GM21381 (cell line): ENCODE results near the gene DOP1B.
"Not testable (repeated sequence)": the region's sequence is repeated elsewhere in the genome, so short reads cannot be mapped to it uniquely, and the experiment has no call there.

Experiments used
- ATAC-seq: cut with Tn5 transposase; IDR thresholded peaks from one replicate; pipeline ENCODE4 v1.9.1; 2021; ENCODE audit warnings: mild to moderate bottlenecking, moderate library complexity; ENCODE audit not compliant: unreplicated experiment

Gene DOP1B, protein sequence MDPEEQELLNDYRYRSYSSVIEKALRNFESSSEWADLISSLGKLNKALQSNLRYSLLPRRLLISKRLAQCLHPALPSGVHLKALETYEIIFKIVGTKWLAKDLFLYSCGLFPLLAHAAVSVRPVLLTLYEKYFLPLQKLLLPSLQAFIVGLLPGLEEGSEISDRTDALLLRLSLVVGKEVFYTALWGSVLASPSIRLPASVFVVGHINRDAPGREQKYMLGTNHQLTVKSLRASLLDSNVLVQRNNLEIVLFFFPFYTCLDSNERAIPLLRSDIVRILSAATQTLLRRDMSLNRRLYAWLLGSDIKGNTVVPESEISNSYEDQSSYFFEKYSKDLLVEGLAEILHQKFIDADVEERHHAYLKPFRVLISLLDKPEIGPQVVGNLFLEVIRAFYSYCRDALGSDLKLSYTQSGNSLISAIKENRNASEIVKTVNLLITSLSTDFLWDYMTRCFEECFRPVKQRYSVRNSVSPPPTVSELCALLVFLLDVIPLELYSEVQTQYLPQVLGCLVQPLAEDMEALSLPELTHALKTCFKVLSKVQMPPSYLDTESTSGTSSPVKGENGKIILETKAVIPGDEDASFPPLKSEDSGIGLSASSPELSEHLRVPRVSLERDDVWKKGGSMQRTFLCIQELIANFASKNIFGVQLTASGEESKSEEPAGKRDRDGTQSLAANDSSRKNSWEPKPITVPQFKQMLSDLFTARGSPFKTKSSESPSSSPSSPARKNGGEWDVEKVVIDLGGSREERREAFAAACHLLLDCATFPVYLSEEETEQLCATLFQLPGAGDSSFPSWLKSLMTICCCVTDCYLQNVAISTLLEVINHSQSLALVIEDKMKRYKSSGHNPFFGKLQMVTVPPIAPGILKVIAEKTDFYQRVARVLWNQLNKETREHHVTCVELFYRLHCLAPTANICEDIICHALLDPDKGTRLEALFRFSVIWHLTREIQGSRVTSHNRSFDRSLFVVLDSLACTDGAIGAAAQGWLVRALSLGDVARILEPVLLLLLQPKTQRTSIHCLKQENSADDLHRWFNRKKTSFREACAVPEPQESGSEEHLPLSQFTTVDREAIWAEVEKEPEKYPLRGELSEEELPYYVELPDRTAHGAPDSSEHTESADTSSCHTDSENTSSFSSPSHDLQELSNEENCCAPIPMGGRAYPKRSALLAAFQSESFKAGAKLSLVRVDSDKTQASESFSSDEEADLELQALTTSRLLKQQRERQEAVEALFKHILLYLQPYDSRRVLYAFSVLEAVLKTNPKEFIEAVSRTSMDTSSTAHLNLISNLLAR (N-terminal part only)

DNA sequence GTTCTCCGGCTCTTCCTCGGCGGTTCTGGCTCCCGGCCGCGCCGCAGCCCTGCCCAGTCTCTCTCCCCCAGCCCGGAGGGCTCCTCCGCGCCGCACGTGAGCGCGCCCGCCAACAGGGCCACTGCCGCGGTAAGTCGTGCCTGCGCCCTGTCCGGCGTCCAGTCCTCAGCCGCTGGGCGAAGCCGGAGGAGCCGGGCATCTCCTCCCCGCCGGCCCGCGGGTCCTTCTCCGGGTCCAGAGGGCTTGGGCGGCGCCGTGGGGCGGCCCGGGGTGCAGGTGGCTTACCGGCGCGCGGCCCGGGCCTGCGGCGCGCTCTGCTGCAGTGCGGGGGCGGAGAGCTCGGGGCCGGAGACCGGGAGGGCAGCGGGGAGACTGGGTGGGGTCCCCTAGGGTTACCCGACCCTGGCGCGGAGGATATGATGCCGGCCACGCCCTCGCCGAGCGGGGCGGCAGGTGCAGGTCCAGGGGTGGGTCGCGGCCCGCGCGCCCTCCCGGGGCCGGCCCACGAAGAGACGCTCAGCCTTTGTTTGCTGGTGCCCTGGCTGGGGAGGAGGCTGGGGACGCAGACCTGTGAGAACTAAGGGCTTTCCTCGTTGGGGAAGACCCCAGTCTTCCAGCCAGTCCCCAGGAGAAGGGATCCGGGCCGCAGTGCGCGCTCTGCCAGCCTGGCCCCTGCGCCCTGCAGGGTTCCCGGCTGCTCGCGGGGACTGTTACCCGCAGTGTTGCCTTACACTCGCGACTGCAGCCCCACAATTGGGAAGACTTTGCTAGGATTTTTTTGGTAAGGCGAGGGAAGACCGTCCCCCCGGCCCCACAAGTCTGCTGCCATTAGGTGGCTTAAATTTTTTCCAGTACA is at the start of gene DOP1B:
Gene DOP1B (plus strand): TSS at position 10 of the 856 bp plus-strand sequence. CDS start 7,910 bp downstream, outside the sequence.
- ATAC-seq = peak; percentile 16

DNA sequence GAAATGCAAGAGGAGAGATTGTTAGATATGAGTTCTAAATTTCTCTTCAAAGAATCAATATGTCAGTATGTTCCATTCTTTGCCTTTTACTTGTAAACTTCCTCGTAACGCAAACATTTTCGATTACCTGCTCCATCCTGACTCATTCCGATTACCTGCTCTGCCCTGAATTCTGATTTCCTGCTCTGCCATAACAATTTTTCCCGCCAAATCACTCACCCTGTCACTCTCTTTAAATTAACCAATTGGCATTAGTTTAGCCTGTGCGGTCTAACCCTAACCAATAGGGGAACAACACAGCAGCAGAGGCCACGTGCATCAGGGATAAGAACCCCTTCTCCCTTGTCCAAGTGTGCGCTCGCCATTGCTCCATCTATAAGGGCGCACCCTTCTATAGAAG is 46.8 kb upstream of the DOP1B start:
- no peak for ATAC-seq

DNA sequence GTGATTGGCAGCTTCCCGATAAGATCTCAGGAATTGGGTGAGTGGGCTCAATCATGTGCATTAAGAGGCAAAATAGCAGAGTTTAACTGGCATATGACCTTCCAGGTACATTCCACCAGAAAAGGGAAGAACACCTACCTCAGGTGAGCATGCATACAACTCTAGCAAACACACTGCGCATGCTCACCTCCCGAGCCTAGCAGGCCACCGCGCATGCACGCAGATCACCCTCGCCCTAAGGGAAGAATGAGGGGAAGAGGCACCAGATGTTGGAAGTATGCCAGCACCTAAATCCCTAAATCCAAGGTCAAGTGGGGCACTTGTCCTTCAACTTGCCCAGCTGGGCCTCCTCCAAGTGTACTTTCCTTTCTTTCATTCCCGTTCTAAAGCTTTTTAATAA is 45.4 kb upstream of the DOP1B start:
- no peak for ATAC-seq

DNA sequence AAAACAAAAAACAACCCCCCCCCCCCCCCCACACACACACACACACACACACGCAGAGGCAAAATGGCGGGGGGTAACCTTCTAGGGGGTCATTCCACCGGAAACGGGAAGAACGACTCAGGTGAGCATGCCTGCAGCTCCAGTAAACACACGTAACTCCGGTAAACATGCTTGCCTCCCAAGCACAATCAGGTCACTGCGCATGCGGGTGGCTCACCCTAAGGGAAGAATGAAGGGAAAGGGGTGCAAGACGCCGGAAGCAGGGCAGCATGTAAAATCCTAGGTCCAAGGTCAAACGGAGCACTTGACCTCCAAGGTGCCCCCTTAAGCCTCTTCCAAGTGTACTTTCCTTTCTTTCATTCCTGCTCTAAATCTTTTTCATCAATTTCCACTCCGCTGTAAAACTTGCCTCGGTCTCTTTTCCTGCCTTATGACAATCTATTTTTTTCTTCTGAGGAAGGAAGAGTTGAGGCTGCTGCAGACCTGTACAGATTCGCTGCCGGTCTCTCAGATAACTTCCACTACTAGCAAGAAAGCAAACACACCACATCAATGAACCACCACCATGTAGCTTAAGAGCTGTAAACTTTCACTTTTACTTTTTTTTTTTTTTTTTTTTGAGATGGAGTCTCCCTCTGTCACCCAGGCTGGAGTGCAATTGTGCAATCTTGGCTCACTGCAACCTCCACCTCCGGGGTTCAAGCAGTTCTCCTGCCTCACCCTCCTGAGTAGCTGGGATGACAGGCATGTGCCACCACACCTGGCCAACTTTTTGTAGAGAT is 42.8 kb upstream of the DOP1B start:
- ATAC-seq = no peak

DNA sequence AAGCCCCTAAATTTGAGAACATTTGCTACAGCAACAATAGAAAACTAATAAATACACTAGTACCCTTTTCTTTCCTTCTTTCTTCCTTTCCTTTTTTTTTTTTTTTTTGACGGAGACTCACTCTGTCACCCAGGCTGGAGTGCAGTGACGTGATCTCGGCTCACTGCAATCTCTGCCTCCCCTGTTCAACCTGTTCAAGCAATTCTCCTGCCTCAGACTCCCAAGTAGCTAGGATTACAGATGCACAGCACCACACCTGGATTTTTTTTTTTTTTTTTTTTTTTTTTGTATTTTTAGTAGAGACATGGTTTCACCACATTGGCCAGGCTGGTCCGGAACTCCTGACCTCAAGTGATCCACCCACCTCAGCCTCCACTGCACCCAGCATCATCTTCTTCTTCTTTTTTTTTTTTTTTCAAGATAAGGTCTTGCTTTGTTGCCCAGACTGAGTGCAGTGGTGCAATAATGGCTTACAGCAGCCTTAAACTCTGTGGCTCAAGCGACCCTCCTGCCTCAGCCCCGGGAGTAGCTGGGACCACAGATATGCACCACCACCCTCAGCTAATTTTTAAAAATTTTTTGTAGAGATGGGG is 41.4 kb upstream of the DOP1B start:
- no peak for ATAC-seq

DNA sequence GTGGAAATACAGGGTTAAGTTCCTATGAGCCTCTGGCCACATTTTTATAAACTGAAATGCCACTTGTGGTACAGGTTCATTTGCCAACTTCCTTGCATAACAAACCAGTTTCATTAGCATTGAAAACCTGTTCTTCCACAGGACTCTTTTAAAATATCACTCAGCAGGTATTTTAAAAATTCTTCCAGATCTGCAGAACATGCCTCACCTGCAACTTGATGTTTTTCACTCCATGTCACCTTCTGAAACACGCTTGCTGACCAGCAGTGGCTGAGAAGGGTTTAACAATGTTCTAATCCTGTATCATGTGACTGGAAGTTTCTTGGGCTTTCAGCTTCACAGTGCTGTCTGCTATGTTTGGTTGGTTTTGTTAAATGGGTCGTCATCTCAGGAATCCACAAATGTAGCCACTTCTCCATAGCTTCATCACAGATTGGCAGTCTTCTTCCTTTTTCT is 39.3 kb upstream of the DOP1B start:
- ATAC-seq = no peak

DNA sequence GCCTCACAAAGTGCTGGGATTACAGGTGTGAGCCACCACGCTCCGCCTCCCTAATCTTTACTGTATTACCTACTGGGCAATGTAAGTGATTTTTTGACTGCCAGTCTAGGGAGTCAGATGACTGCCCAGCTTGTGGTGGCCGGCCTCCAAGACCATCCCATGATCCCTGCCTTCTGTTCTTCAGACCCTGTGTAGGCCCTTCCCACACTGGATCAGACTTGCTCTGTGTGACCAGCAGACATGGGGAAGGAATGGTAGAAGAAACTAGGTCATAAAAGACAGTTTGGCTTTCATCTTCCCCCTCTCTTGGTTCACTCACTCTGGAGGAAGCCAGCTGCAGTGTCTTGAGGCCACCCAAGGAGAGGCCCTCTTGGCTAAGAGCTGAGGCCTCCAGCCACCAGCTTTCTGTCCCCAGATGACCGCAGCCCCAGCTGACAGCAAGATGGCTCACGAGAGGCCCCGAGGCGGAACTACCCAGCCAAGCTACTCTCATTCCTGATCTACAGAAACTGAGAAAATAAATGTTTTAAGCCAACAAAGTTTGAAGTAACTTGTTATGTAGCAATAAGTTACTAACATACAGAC is 36.2 kb upstream of the DOP1B start:
- ATAC-seq = no peak

DNA sequence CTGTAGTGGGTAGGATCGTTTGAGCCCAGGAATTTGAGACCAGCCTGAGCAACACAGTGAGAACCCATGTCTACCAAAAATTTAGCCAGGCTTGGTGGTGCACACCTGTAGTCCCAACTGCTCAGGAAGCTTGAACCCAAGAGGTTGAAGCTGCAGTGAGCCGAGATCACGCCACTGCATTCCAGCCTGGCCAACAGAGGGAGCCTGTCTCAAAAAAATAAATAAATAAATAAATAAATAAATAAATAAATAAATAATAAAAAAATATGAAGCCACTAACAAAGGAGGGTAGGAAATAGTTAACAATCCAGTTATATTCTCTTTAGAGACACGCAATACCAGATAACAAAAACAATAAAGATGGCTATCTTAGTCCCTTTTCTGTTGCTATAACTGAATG is 33.6 kb upstream of the DOP1B start:
- no peak for ATAC-seq

DNA sequence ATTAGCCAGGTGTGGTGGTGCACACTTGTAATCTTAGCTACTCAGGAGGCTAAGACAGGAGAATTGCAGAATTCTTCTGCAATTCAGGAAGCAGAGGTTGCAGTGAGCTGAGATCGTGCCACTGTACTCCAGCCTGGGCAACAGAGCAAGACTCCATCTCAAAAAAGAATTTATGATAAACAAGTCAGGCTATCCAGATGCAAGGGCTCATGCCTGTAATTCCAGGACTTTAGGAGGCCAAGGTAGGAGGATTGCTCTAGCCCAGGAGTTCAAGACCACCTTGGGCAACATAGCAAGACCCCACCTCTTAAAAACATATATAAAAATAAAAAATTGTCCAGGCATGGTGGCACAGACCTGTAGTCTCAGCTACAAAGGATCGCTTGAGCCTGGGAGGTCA is 32.2 kb upstream of the DOP1B start:
- ATAC-seq = no peak

DNA sequence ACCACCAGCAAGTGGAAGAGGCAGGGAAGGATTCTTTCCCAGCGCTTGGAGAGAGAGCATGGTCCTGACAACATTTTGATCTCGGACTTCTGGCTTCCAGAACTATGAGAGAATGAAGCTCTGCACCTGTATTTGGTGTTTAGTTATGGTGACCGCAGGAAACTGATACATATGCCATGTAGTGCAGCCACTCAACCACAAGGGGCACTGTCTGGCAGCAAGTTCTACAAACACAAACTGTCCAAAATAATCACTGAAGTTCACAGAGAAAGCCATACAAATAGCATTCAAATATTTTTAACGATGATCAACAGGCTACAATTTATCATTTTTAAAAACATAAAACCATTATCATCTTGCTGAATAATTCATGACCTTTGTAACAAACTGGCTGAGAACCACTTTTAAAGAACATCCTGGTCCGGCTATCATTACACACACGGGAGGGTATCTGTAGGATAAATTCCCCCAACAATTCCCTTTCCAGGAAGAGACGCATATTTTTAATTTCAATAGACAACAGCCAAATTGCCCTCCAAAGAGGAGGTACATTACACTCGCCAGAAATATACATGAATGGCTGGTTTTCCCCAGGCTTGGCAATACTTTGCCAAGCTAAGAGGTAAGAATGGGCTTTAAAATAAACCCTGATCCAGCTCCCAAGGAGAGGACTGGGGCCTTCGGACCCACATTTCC is 31.0 kb upstream of the DOP1B start:
- ATAC-seq = no peak

DNA sequence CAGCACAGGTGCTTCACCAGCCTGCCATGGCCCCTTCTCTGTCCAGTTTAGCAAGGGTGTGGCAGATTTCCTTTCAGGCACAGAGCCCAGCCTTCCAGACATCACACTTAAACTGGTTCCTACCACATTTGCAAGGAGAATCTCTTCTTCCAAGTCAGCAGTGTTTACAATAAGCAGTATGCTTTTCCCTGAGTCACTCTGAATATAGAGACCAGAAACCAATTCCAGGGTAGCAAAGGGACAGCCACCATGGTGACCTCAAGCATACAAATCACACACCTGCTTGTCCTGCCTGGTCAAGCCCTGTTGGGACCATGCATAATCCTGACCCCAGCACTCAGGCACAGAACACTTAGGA is 30.4 kb upstream of the DOP1B start:
- no peak for ATAC-seq

DNA sequence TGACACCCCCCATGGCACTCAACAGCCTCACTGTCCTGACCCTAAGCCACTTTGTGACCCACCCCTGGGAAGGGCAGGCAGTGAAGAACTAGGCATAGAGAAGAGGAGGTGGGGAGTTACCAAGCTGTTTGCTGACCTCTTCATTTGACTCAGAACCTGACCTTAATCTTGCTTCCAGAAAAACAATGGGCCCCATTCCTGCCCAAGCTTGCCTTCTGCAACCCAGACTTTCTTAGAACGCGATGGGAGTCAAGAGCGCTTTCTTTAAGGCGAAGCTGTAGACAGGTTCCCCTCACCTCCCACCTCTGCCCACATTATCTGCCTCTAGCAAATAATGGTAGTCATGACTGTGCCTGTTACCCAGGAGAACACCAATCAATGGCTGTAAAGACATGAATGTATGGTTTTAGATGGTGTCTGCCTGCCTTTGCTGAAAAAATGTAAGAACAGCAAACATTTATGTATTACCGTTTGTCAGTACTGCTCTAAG is 30.0 kb upstream of the DOP1B start:
- no peak for ATAC-seq

DNA sequence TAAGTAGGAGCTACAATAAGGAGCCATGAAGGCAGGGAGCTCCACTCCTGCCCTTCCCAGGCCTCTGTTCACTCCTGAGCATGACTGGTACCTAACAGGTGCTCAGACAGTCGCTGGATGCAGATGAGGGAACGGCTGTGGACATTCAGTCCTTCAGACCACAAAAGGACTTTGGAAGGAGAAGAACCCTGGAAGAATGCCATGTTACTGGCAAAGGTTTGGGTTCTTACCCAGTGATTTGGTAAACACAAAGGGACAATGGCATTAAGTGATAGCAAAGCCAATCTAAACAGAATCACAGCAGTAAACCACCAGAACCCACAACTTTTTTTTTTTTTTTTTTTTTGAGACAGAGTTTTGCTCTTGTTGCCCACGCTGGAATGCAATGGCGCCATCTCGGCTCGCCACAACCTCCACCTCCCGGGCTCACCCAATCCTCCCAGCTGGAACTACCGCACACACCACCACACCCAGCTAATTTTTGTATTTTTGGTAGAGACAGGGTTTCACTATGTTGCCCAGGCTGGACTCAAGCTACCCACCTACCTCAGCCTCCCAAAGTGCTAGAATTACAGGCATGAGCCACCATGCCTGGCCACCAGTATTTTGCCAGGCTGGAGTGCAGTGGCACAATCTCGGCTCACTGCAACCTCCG is 29.2 kb upstream of the DOP1B start:
- ATAC-seq = no peak

DNA sequence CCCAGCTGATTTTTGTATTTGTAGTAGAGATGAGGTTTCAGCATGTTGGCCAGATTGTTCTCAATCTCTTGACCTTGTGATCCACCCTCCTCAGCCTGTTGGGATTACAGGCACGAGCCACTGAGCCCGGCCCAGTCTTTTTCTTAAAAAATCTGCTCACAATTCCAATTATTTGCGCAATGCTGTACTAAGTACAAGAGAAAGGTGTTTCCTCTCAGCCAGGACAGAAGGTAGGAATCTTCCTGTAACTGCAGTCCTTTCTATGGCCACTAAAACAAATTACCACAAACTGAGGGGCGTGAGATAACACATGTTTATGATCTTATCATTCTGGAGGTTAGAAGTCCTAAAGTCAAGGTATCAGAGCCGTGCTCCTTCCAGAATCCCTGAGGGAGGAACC is 28.6 kb upstream of the DOP1B start:
- no peak for ATAC-seq

DNA sequence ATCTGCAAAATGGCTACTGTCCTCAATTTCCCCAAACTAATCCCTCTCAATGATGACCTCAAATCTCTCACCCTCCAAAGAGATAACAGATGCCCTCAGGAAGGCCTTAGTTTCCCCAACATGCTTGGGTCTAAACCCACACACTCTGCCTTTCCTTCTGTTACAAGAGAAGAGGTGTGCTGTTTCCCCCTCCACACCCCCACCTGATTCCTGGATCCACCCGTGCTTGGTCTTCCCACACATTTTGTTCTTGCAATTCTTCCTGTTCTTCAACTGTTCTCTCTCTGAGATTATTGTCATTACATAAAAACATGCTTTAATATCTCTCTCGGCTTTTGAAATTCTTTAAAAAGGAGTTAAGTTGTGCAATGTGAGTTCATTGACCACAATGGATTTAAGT is 27.4 kb upstream of the DOP1B start:
- ATAC-seq = no peak

DNA sequence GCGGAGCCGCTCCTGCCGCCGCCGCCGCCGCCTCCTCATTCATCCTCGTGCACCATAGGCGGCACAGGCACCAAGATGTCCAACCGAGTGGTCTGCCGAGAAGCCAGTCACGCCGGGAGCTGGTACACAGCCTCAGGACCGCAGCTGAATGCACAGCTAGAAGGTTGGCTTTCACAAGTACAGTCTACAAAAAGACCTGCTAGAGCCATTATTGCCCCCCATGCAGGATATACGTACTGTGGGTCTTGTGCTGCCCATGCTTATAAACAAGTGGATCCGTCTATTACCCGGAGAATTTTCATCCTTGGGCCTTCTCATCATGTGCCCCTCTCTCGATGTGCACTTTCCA is 26.2 kb upstream of the DOP1B start:
- not testable (repeated sequence) for ATAC-seq

DNA sequence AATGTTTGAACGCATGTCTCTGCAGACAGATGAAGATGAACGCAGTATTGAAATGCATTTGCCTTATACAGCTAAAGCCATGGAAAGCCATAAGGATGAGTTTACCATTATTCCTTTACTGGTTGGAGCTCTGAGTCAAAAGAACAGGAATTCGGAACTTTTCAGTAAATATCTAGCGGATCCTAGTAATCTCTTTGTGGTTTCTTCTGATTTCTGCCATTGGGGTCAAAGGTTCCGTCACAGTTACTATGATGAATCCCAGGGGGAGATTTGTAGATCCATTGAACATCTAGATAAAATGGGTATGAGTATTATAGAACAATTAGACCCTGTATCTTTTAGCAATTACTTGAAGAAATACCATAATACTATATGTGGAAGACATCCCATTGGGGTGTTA is 25.8 kb upstream of the DOP1B start:
- ATAC-seq = not testable (repeated sequence)

DNA sequence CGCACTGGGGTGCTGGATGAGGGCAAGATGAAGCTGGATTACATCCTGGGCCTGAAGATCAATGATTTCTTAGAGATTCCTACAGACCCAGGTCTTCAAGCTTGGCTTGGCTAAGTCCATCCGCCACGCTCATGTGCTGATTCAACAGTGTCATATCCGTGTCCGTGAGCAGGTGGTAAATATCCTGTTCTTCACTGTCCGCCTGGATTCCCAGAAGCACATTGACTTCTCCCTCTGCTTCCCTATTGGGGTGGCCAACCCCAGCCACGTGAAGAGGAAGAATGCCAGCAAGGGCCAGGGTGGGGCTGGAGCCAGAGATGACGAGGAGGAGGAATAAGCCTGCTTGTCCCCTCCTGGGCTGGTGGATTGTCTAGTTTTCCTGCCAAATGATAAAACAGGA is 23.9 kb upstream of the DOP1B start:
- ATAC-seq = no peak
